HL-60 (cell line): ENCODE results near the gene LFNG.

Experiments
- DNase-seq, 2 experiments: peaks; one replicate each; pipeline ENCODE4 v3.0.0-alpha.2; 2010 to 2020; ENCODE audit warnings: low read depth in 1 of 2, low spot score in 1 of 2
- H3K27ac ChIP-seq: fragments of 250-450 bp; sonication (Bioruptor Pico); replicated peaks from 2 replicates; pipeline ENCODE4 v1.5.1; 2020; ENCODE audit warnings: mild to moderate bottlenecking, moderate library complexity
- H3K27me3 ChIP-seq: fragments of 250-450 bp; sonication (Bioruptor Pico); 2 replicates; pipeline ENCODE4 v1.5.1; 2021; ENCODE audit warnings: mild to moderate bottlenecking, moderate library complexity; ENCODE audit not compliant: insufficient read depth, poor library complexity, severe bottlenecking
- H3K4me3 ChIP-seq: replicated peaks from 2 replicates; pipeline ENCODE4 v1.5.1; 2011; ENCODE audit warnings: mild to moderate bottlenecking, control low read depth, low read length; ENCODE audit not compliant: insufficient read depth
- CTCF ChIP-seq: IDR thresholded peaks from one replicate; pipeline ENCODE4 v1.5.1; 2011; ENCODE audit warnings: low read length, control low read depth, inconsistent platforms; ENCODE audit not compliant: insufficient read depth
- GABPA ChIP-seq: IDR thresholded peaks from 2 replicates; pipeline ENCODE4 v1.6.1; 2012; ENCODE audit warnings: low read depth
- POLR2AphosphoS5 ChIP-seq: IDR thresholded peaks from 2 replicates; pipeline ENCODE4 v1.6.1; 2012; ENCODE audit warnings: low read depth
- REST ChIP-seq: IDR thresholded peaks from 2 replicates; pipeline ENCODE4 v1.6.1; 2012; ENCODE audit warnings: low read depth; ENCODE audit not compliant: insufficient replicate concordance
- SPI1 ChIP-seq: IDR thresholded peaks from 2 replicates; pipeline ENCODE4 v1.6.1; 2012; ENCODE audit warnings: low read depth, mild to moderate bottlenecking, borderline replicate concordance

LFNG gene

GRCh38 chr7:2541291-2542010, 21.9 kb downstream of the LFNG start:
- no peak for TF ChIP-seq POLR2AphosphoS5
- DNase-seq = no peak
- no peaks in the 10 kb centered on the region for H3K27me3 ChIP-seq
- H3K4me3 ChIP-seq = no peak overlapping the region
- H3K27ac ChIP-seq = no peak overlapping the region

- DNase-seq = no peak
- Histone ChIP-seq H3K4me3 (no peak overlapping the region), H3K27me3 (no peaks in the 10 kb centered on the region), H3K27ac (no peak overlapping the region)
- TF ChIP-seq REST (no peak), CTCF (no peak), SPI1 (no peak), GABPA (no peak), POLR2AphosphoS5 (no peak)
Measured at GRCh38 chr7:2542011-2542915, 22.7 kb downstream of the LFNG start.

- no peak for DNase-seq
- TF ChIP-seq SPI1 = no peak
- TF ChIP-seq REST = no peak
- Histone ChIP-seq H3K27me3 (no peaks in the 10 kb centered on the region), H3K4me3 (no peak overlapping the region), H3K27ac (no peak overlapping the region)
Measured at GRCh38 chr7:2542916-2543871, 23.6 kb downstream of the LFNG start.

- H3K27ac ChIP-seq = no peak overlapping the region
- H3K27me3 ChIP-seq = no peaks in the 10 kb centered on the region
- no peak overlapping the region for H3K4me3 ChIP-seq
- TF ChIP-seq CTCF (no peak), GABPA (no peak), POLR2AphosphoS5 (no peak), SPI1 (no peak), REST (no peak)
- DNase-seq = no peak
Measured at GRCh38 chr7:2544541-2545188, 25.1 kb downstream of the LFNG start.
